Liver (tissue), 9 donors: Measurements from ENCODE around the gene CASZ1. TPM values are rescaled to one million over a fixed set of nuclear protein-coding genes. Genes with fewer than 3 reads are reported as not detected.

Experiments
- DNase-seq: peaks from one replicate; pipeline ENCODE4 v3.0.0-alpha.2; 2017; ENCODE audit warnings: low spot score
- H3K27ac ChIP-seq, 2 donors: one replicate each; pipeline ENCODE4 v1.7.0; 2013; ENCODE audit warnings: inconsistent platforms in 2 of 2, low read length in 2 of 2, control low read depth in 1 of 2, low read depth in 1 of 2, mild to moderate bottlenecking in 1 of 2
- H3K27me3 ChIP-seq, 4 donors: one replicate each; pipeline versions ENCODE4 v1.6.1 to v1.7.0; 2013; ENCODE audit warnings: low read length in 3 of 4, inconsistent platforms in 1 of 4, mild to moderate bottlenecking in 1 of 4, moderate library complexity in 1 of 4; ENCODE audit not compliant: control insufficient read depth in 4 of 4, insufficient read depth in 4 of 4
- H3K36me3 ChIP-seq, 4 donors: one replicate each; pipeline versions ENCODE4 v1.6.1 to v1.7.0; 2013; ENCODE audit warnings: low read length in 3 of 4, mild to moderate bottlenecking in 3 of 4, low read depth in 1 of 4, moderate library complexity in 1 of 4; ENCODE audit not compliant: control insufficient read depth in 4 of 4, insufficient read depth in 3 of 4
- H3K4me1 ChIP-seq, 4 donors: one replicate each; pipeline versions ENCODE4 v1.6.1 to v1.7.0; 2013; ENCODE audit warnings: low read length in 3 of 4, mild to moderate bottlenecking in 3 of 4, moderate library complexity in 1 of 4; ENCODE audit not compliant: control insufficient read depth in 4 of 4, insufficient read depth in 4 of 4
- H3K4me3 ChIP-seq, 3 donors: one replicate each; pipeline versions ENCODE4 v1.6.1 to v1.7.0; 2013; ENCODE audit warnings: low read length in 3 of 3, control low read depth in 1 of 3, low read depth in 1 of 3, mild to moderate bottlenecking in 1 of 3
- H3K9ac ChIP-seq, 2 donors: one replicate each; pipeline ENCODE4 v1.7.0; 2013; ENCODE audit warnings: low read length in 2 of 2, mild to moderate bottlenecking in 2 of 2, moderate library complexity in 2 of 2, control low read depth in 1 of 2, low read depth in 1 of 2
- H3K9me3 ChIP-seq, 4 donors: one replicate each; pipeline versions ENCODE4 v1.6.1 to v1.7.0; 2013; ENCODE audit warnings: low read length in 3 of 4; ENCODE audit not compliant: control insufficient read depth in 4 of 4
- FOXA1 ChIP-seq: IDR thresholded peaks from 2 replicates; pipeline ENCODE4 v1.6.1; 2016; ENCODE audit warnings: antibody characterized with exemption
- FOXA2 ChIP-seq: IDR thresholded peaks from 2 replicates; pipeline ENCODE4 v1.6.1; 2016; ENCODE audit warnings: antibody characterized with exemption
- HNF4A ChIP-seq, 2 donors: conservative IDR thresholded peaks; 2 replicates each; pipeline ENCODE4 v1.6.1; 2016; ENCODE audit warnings: antibody characterized with exemption in 2 of 2, mild to moderate bottlenecking in 2 of 2
- HNF4G ChIP-seq: IDR thresholded peaks from 2 replicates; pipeline ENCODE4 v1.6.1; 2016; ENCODE audit warnings: antibody characterized with exemption
- REST ChIP-seq: IDR thresholded peaks from 2 replicates; pipeline ENCODE4 v1.6.1; 2016; ENCODE audit warnings: antibody characterized with exemption, mild to moderate bottlenecking
- RXRA ChIP-seq, 2 donors: IDR thresholded peaks; 2 replicates each; pipeline ENCODE4 v1.6.1; 2017 to 2018; ENCODE audit warnings: antibody characterized with exemption in 2 of 2, mild to moderate bottlenecking in 1 of 2
- SP1 ChIP-seq: IDR thresholded peaks from 2 replicates; pipeline ENCODE4 v1.6.1; 2018; ENCODE audit warnings: antibody characterized with exemption, mild to moderate bottlenecking
- TAF1 ChIP-seq: conservative IDR thresholded peaks from 2 replicates; pipeline ENCODE4 v1.6.1; 2016; ENCODE audit warnings: antibody characterized with exemption, mild to moderate bottlenecking
- WGBS: extraction: QIAGEN DNeasy Blood & Tissue Kit; methylation state at CpG from one replicate; pipeline ENCODE4 v1.1.7; 2013; 5-methylcytosine and 5-hydroxymethylcytosine counted together
- polyA plus RNA-seq, 2 donors: library from polyadenylated mRNA; stranded (reverse) in 1 of 2; unstranded in 1 of 2; fragments of 200-250 nt in 1 of 2; fragments of >200 nt in 1 of 2; fragmentation: Nextera tagmentation in 1 of 2; extraction: Ambion mirVana in 1 of 2; gene quantifications; one replicate each; pipeline versions ENCODE4 v1.2.1 to v1.2.3, GENCODE V29; 2013 to 2015
- total RNA-seq, 2 donors: library from RNA; depleted of rRNA; stranded (reverse); fragments of >200 nt; gene quantifications; one replicate each; pipeline ENCODE4 v1.2.3, GENCODE V29; 2014
- TF ChIP-seq, protein P1 (sequence below): fragments of 150-350 bp; IDR thresholded peaks from 2 replicates; pipeline ENCODE4 v1.5.1; 2017; ENCODE audit warnings: improper control_type of control experiment, low read depth, low read length; ENCODE audit not compliant: missing input control
- TF ChIP-seq, protein P2 (sequence below): IDR thresholded peaks from 2 replicates; pipeline ENCODE4 v1.6.1; 2016; ENCODE audit warnings: antibody characterized with exemption
- donor health status: healthy.
- donor health status: healthy.
- donor health status: healthy.
- donor health status: healthy.
- donor health status: healthy.

Gene CASZ1
- total and polyA plus RNA-seq, 4 donors, result 1.0 to 3.5 (median 1.9) TPM

DNA sequence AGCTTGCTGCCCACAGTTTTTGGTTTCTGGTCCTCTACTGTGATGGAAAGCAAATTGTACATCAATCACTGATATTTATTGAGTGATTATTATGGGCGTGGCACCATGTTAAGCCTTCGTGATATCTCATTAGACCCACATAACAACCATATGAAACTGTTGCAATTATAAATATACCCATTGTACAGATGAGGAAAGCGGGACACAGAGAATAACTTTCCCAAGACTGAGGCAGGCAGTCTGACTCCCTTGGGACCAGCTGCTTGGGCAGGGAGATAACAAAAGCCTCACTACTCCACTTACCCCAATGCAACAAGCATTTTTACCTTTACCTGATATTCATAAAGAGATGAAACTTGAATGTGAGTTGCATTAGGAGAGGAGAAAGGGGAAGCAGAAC is 4.3 kb upstream of the CASZ1 start (continued):
- TF ChIP-seq REST (no peak), HNF4G (no peak)

DNA sequence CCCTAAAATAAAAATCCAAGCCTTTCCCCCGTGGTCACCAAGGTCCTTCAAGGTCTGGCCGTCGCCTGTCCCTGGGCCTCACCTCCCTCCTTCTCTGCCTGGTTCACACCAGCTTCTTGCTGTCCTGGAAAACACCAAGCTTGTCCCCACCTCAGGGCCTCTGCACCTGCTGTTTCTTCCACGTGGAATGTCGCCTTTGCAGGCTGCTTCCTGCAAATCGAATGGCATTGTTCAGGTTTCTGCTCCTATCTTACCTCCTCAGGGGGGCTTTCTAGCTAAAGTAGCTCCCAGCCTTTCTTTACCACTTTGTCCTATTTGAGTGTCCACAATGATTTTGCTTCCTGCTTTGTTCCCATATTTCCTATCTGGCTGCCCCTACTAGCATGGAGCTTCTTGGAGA is 3.3 kb upstream of the CASZ1 start:
- no peaks in the 10 kb centered on the region for H3K27me3 ChIP-seq
- 54% methylated on average over 6 of the region's 6 CpGs for WGBS
- no peak overlapping the region for H3K27ac ChIP-seq
- H3K36me3 ChIP-seq, result no peaks in the 10 kb centered on the region
- H3K9ac ChIP-seq, result no peak overlapping the region
- H3K9me3 ChIP-seq, result no peaks in the 10 kb centered on the region
- no peak for DNase-seq
- H3K4me1 ChIP-seq, result peaks cover 7 to 18% (median 10%) of the 10 kb centered on the region in 4 donors
- H3K4me3 ChIP-seq, result no peak overlapping the region
- TF ChIP-seq RXRA (IDR thresholded peaks at IDR 0.05) (no peak), FOXA1 (no peak), TAF1 (no peak), FOXA2 (no peak), SP1 (no peak), REST (no peak), HNF4A (conservative IDR thresholded peaks at IDR 0.05) (no peak)
- TF ChIP-seq, protein P1, sequence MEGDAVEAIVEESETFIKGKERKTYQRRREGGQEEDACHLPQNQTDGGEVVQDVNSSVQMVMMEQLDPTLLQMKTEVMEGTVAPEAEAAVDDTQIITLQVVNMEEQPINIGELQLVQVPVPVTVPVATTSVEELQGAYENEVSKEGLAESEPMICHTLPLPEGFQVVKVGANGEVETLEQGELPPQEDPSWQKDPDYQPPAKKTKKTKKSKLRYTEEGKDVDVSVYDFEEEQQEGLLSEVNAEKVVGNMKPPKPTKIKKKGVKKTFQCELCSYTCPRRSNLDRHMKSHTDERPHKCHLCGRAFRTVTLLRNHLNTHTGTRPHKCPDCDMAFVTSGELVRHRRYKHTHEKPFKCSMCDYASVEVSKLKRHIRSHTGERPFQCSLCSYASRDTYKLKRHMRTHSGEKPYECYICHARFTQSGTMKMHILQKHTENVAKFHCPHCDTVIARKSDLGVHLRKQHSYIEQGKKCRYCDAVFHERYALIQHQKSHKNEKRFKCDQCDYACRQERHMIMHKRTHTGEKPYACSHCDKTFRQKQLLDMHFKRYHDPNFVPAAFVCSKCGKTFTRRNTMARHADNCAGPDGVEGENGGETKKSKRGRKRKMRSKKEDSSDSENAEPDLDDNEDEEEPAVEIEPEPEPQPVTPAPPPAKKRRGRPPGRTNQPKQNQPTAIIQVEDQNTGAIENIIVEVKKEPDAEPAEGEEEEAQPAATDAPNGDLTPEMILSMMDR, result no peak
- TF ChIP-seq, protein P2, sequence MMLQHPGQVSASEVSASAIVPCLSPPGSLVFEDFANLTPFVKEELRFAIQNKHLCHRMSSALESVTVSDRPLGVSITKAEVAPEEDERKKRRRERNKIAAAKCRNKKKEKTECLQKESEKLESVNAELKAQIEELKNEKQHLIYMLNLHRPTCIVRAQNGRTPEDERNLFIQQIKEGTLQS, result no peak
